Stimulated activated CD8-positive, alpha-beta memory T cell treated with anti-CD3 and anti-CD28 coated beads, Interleukin-12 subunit alpha, Interleukin-12 subunit beta, amount 100 ng/mL, for 1 hour (primary cell): ENCODE results near the gene NEDD8.

ENCODE experiments used
- DNase-seq: peaks from one replicate; pipeline ENCODE4 v3.0.0-alpha.2; 2020; ENCODE audit warnings: low read depth

NEDD8 gene

DNA sequence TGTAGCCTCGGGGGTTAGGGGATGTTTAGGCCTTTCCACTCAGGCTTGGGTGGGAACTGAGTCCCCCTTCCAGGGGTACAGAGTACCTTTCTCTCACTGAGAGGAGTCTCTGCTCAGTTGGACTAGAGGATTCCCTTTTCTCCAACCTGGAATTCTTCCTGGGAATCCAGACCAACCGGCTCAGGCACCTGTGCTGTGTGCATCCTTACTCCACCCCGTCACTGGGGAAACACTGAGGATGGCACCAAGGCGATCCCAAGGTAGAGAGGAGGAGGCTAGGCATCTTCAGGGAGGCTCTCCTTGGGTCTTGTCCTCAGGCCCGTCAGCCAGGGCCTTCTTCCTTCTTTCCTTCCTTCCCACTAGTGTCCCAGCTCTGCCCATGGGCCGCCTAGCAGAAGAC, 31.7 kb upstream of the NEDD8 start:
- no peak for DNase-seq

GRCh38 chr14:24262821-24263733, 30.9 kb upstream of the NEDD8 start, which contains the start of gene TGM1:
Gene TGM1, minus strand, starts transcription at chr14:24263177. Its CDS starts 825 bp downstream, at chr14:24262352.
- DNase-seq, result no peak

DNA sequence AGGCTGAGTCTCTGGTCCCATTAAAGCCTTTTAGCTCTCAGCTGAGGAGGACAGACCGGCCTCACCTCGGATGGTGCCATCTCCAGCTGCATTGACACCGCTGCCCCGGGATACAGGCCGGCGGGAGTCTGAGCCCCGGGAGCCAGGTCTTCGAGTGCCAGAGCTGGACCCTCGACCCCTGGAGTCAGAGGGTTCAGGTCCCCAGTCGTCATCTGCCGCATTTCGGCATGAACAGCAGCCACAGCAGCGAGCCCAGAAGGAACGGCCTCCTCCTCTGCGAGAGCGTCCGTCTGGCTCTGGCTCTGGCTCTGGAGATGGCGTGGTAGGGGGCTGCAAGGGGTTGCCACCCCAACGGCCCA, 29.8 kb upstream of the NEDD8 start:
- DNase-seq, result no peak

DNA sequence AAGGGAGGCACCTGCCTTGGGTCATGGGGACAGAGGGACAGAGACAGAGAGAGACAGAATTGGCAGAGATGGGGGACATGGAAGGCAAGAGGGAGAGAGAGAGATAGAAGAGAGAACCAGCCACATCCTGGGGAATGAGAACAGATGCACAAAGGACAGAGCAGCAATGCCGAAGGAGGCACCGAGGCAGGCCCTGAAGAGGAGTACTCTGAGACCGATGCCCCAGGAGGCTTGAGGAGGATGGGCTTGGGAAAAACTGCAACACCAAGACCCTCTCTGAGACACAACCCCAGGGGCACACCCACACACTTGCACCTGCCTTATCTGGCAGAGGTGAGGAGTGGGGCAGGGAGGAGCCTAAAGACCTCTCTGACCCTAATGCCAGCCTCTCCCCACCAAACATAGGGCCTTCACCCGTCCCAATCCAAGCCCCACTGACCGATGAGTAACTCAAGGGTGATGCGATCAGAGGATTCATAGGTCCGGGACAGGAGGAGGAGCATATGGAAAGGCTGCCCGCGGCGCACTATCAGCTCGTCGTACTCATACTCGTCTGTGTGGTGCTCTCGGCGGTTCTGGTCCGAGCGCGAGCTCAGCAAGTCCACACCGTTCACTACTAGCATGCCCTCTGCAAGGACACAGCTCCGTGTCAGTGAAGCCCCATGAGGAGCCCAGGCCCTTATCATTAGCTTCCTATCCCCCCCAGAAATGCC, 29.2 kb upstream of the NEDD8 start:
- no peak for DNase-seq

GRCh38 chr14:24260780-24261157, 28.6 kb upstream of the NEDD8 start:
- DNase-seq, result no peak

GRCh38 chr14:24260026-24260779, 28.0 kb upstream of the NEDD8 start:
- DNase-seq, result no peak

- DNase-seq, result no peak
These were observed 27.3 kb upstream of the NEDD8 start for GRCh38 chr14:24259282-24260025.

DNA sequence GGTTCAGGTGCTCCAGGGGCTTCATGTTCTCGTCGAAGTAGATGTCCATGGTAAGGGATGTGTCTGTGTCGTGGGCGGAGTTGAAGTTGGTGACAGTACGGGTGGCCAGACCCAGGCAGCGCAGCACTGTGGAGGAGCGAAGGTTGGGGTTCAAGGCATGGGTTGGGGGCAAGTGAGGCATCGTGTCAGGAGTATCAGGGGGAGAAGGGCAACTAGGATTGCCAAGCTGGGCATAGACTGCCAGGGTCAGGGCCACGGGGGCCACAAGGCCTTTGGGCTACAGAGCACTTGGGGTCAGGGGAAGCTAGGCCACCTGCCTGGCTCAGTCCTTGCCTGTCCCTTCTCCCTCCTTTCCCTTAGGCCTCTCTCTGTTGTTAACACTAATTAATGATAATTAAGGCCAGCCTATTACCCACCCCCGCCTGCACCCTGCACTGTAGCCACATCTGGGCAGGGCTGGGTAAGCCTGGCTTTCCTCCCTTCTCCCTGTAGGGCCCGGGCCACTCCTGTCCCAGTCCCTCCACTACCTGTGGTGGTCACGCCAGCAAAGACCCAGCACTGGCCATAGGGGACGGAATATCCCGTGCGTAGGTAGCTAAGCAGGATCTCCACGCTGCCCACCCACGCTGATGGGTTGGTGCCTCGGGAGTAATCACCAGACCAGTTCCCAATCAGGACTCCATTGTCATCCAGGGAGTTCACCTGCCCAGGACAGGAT, 26.5 kb upstream of the NEDD8 start:
- DNase-seq, result no peak

DNA sequence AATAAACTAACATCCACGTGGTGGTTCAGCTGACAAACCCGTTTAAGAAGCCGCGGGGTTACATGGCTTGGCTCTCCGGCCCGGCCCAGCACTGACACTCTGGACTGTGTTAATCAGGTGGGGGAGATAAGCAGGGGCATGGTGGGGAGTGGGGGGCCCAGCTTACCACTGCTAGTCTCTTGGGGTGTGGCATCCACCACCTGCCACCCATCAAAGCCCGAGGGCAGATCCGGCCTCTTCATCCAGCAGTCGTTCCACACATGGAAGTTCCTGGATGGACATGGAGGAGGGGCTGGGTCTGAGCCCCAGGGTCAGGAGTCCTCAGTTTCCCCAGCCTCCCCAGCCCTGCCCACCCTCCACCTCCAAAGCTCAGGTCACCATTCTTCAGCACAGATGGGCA, 26.0 kb upstream of the NEDD8 start:
- DNase-seq, result no peak

GRCh38 chr14:24256960-24257359, 24.8 kb upstream of the NEDD8 start:
- DNase-seq, result no peak

GRCh38 chr14:24255931-24256711, 24.0 kb upstream of the NEDD8 start:
- no peak for DNase-seq

- no peak for DNase-seq
These were observed 23.3 kb upstream of the NEDD8 start for GRCh38 chr14:24255438-24255837.

GRCh38 chr14:24254630-24255392, 22.6 kb upstream of the NEDD8 start:
- DNase-seq, result no peak

GRCh38 chr14:24253936-24254335, 21.8 kb upstream of the NEDD8 start:
- no peak for DNase-seq

- DNase-seq, result no peak
These were observed 20.3 kb upstream of the NEDD8 start for GRCh38 chr14:24252289-24253124.

- DNase-seq, result no peak
These were observed 19.7 kb upstream of the NEDD8 start for GRCh38 chr14:24251880-24252288.

DNA sequence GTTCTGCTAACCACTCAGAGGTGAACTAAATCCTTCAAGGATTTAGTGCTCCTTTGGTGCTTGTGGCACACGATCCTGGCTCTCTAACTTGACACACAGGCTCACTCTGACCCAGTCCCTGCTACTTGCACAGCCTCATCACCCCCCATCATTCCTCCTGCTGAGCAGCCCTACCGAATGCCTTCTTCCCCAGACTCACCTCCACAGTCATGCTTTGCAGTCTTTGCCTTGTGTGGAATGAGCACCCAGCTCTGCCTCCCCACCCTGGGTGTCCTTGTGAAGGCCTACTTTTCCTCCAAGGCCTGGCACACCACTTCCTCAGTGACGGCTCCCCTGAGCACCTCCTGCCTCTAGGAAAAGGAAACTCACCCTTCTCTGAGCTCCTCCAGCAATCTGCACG, 18.2 kb upstream of the NEDD8 start:
- DNase-seq, result no peak

DNA sequence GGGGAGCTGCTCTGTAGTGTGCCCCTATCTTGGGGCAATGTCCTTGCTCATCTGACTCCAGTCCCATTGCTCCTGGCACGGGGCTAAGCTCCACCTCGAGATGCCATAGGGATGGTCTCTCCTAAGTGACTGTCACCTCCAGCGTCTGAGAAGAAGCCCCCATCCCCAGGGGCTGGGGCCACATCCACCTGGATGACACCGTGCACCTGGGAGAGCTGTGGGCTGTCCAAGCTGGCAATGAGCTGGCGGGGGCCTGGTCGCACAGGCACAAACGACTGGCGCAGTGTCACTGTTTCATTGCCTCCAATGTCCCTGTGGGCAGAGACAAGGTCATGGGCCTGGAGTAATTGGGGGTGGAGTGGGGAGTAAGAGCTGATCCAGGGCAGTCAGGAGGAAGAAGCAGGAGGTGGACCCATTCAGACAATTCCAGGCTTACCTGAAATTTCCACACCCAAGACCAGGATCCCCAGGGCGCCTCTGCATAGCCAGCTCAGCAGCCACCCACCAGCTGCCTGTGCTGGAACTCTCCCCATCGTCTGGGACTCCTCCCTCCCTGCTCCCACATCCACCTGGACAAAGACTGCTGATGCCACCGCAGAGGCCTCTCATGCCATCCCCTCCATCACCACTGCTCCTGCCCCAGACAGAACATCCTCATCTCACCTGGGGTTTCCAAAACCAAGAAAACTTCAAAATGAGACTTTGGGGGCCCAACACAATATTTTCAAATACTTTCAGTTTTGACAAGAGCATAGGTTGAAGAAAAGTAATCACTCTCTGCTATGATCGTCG, 17.3 kb upstream of the NEDD8 start:
- no peak for DNase-seq
